ENCODE results near the gene SH3RF3. TPM values are rescaled to one million over a fixed set of nuclear protein-coding genes. Genes with fewer than 3 reads are reported as not detected.
A peak's percentile ranks its signal among the peaks of the same experiment; 100 is the strongest.

SH3RF3 gene
- polyA plus RNA-seq, 1 of the 3 experiments (the other 2 are of a cell fraction) = 1.9 TPM

DNA sequence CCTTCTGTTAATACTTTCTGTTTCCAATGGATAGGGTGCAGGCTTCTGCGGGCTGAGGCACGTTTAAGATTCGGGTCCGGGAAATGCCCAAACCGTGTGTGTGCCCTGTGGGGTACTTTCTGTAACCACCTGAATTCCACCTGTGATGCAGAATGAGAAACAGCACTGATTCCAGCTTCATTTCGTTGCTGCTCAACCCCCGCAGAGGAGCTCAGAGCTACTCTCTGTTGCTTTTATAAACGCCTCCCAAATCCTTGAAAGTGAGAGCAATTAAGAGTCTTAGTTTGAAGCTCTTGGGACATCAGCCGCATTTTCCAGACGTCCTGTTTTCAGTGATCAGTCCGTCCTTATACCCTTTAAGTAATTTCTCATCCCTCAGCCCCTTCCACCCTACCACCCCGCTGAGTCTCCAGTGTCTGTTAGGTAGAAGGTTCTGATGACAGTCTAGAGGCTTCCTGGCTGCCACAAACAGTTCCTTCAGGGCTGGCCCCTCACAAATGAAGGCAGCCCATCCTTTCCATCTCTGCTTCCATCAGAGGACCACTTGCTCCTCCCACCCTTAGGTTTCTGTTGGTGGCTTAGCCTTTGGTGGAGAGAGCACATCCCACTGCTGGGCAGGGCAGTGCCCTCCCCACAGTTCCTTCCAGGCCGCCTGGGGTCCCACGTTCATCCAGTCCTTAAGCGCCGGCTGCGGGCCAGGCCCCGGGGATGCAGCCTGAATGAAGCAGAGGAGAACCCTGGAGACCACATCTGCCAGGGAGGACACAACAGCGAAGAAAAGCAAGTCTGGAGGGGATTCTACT, 254.7 kb downstream of the SH3RF3 start:
- 90% methylated on average over 19 of the region's 19 CpGs for WGBS (ENCODE audit: low lambda C conversion rate)
- no peak for DNase-seq
- TF ChIP-seq FOXJ3 (CRISPR knock-in tag; IDR thresholded peaks at IDR 0.05) (no peak), ELF1 (IDR thresholded peaks at IDR 0.05) (no peak), TCF12 (IDR thresholded peaks at IDR 0.05) (no peak), NRF1 (IDR thresholded peaks at IDR 0.05; ENCODE audit: low read depth, low read length) (no peak), SMC3 (IDR thresholded peaks at IDR 0.05; ENCODE audit: low read depth, low read length) (no peak), EP300 (IDR thresholded peaks at IDR 0.05; ENCODE audit: borderline replicate concordance in 1 of 2, low read depth in 1 of 2, low read length in 1 of 2) (no peak), FOSL2 (IDR thresholded peaks at IDR 0.05; ENCODE audit: borderline replicate concordance, low read depth) (no peak), RAD21 (IDR thresholded peaks at IDR 0.05; ENCODE audit: low read length) (no peak), YY1 (IDR thresholded peaks at IDR 0.05; ENCODE audit: low read depth) (no peak)
- TF ChIP-seq, protein P1, sequence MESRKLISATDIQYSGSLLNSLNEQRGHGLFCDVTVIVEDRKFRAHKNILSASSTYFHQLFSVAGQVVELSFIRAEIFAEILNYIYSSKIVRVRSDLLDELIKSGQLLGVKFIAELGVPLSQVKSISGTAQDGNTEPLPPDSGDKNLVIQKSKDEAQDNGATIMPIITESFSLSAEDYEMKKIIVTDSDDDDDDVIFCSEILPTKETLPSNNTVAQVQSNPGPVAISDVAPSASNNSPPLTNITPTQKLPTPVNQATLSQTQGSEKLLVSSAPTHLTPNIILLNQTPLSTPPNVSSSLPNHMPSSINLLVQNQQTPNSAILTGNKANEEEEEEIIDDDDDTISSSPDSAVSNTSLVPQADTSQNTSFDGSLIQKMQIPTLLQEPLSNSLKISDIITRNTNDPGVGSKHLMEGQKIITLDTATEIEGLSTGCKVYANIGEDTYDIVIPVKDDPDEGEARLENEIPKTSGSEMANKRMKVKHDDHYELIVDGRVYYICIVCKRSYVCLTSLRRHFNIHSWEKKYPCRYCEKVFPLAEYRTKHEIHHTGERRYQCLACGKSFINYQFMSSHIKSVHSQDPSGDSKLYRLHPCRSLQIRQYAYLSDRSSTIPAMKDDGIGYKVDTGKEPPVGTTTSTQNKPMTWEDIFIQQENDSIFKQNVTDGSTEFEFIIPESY (IDR thresholded peaks at IDR 0.05; ENCODE audit: borderline replicate concordance, low read depth) = no peak
- TF ChIP-seq, protein P2, sequence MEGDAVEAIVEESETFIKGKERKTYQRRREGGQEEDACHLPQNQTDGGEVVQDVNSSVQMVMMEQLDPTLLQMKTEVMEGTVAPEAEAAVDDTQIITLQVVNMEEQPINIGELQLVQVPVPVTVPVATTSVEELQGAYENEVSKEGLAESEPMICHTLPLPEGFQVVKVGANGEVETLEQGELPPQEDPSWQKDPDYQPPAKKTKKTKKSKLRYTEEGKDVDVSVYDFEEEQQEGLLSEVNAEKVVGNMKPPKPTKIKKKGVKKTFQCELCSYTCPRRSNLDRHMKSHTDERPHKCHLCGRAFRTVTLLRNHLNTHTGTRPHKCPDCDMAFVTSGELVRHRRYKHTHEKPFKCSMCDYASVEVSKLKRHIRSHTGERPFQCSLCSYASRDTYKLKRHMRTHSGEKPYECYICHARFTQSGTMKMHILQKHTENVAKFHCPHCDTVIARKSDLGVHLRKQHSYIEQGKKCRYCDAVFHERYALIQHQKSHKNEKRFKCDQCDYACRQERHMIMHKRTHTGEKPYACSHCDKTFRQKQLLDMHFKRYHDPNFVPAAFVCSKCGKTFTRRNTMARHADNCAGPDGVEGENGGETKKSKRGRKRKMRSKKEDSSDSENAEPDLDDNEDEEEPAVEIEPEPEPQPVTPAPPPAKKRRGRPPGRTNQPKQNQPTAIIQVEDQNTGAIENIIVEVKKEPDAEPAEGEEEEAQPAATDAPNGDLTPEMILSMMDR (IDR thresholded peaks at IDR 0.05) = no peak
- H2AFZ ChIP-seq (ENCODE audit: low read depth) = no peak overlapping the region
- no peak overlapping the region for H3K9ac ChIP-seq
- H4K20me1 ChIP-seq (ENCODE audit: insufficient read depth) = 0 out of 2 replicates have a peak, but pooled peaks cover 3% of the 10 kb centered on the region
- no peaks in the 10 kb centered on the region for H3K36me3 ChIP-seq (replicated peaks in 1 of 2; ENCODE audit: control insufficient read depth in 1 of 2, insufficient read depth in 2 of 2, low read length in 1 of 2)
- no peaks in the 10 kb centered on the region for H3K9me2 ChIP-seq
- H3F3A ChIP-seq (replicated peaks; ENCODE audit: insufficient read depth) = no peaks in the 10 kb centered on the region
- no peaks in the 10 kb centered on the region for H3K9me3 ChIP-seq
- no peaks in the 10 kb centered on the region for H3K79me2 ChIP-seq (ENCODE audit: insufficient read depth)
- H3K4me3 ChIP-seq (ENCODE audit: low read depth in 2 of 2, low read length in 1 of 2) = no peak overlapping the region
- no peaks in the 10 kb centered on the region for H3K27me3 ChIP-seq (ENCODE audit: insufficient read depth)
- H3K27ac ChIP-seq (ENCODE audit: low read depth in 2 of 2, low read length in 1 of 2) = no peak overlapping the region
- H3K4me2 ChIP-seq = peak overlapping the region; percentile 43
- POLR2A ChIA-PET = no interaction called here
- CTCF ChIA-PET = no interaction called here
- H3K4me1 ChIP-seq (ENCODE audit: control insufficient read depth in 1 of 2, insufficient read depth in 2 of 2, low read depth in 1 of 2, low read length in 1 of 2) = peaks cover 13 to 22% of the 10 kb centered on the region in 2 experiments; a peak in 2 of 4 replicates

All from SK-N-SH (cell line).